Spleen (tissue), 7 donors: ENCODE results near the gene C19orf73.

Experiments used
- POLR2A ChIP-seq, 3 donors: fragments of 450-650 bp; IDR thresholded peaks; one replicate each; pipeline ENCODE4 v1.5.1; 2017; ENCODE audit warnings: antibody characterized with exemption in 3 of 3, mild to moderate bottlenecking in 1 of 3
- POLR2AphosphoS5 ChIP-seq, 3 donors: sonication (generic); formaldehyde crosslinking; IDR thresholded peaks; one replicate each; pipeline ENCODE4 v1.5.1; 2017; ENCODE audit warnings: antibody characterized with exemption in 3 of 3
- TF ChIP-seq, protein P1 (sequence below), 11 experiments: fragments of 200-600 bp in 7 of 11; fragments of 450-650 bp in 4 of 11; sonication (generic) in 4 of 11; IDR thresholded peaks in 8 of 11; conservative IDR thresholded peaks in 3 of 11; 1 replicate in 7 of 11; 2 replicates in 4 of 11; pipeline versions ENCODE4 v1.4.0 to v1.8.0; 2016 to 2021; ENCODE audit warnings: antibody characterized with exemption in 11 of 11, inconsistent platforms in 4 of 11, mild to moderate bottlenecking in 1 of 11
- donor health status: DM: no; HTN: no; CAD: no; lungs with moderate emphysema.
- donor health status: DM: no; HTN: no; CAD: no.
- donor health status: DM: no; HTN: no; CAD: no.

DNA sequence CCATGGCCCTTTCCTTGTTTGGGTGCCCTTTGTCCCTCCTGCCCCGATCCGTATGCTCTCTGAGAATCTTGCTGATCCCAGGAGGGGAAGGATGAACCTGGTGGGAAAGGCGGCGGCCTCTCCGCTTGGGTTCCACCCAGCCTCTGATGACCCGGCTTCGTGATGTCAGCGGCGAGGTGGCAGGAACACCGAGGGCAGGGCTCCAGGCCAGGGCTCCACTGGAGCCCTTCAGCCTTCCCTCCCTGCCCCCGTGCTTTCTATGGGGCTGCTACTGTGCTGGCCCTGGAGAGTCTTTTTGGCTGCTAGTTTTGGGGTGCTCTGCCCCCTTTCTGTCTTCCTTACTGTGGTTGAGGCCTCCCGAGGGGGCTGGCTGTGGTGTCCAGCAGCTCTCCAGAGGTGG is 16.6 kb downstream of the C19orf73 start:
- TF ChIP-seq, protein P1, sequence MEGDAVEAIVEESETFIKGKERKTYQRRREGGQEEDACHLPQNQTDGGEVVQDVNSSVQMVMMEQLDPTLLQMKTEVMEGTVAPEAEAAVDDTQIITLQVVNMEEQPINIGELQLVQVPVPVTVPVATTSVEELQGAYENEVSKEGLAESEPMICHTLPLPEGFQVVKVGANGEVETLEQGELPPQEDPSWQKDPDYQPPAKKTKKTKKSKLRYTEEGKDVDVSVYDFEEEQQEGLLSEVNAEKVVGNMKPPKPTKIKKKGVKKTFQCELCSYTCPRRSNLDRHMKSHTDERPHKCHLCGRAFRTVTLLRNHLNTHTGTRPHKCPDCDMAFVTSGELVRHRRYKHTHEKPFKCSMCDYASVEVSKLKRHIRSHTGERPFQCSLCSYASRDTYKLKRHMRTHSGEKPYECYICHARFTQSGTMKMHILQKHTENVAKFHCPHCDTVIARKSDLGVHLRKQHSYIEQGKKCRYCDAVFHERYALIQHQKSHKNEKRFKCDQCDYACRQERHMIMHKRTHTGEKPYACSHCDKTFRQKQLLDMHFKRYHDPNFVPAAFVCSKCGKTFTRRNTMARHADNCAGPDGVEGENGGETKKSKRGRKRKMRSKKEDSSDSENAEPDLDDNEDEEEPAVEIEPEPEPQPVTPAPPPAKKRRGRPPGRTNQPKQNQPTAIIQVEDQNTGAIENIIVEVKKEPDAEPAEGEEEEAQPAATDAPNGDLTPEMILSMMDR (IDR thresholded peaks at IDR 0.05 in 8 of 11, conservative IDR thresholded peaks at IDR 0.05 in 3 of 11), result no peak
- TF ChIP-seq POLR2AphosphoS5 (IDR thresholded peaks at IDR 0.05), result peak in 1 of 3 donors; percentile 42
- TF ChIP-seq POLR2A (IDR thresholded peaks at IDR 0.05), result no peak
